Endothelial cell of umbilical vein (primary cell): Measurements from ENCODE around the gene DMXL2.

ENCODE experiments used
- CTCF ChIP-seq, 2 donors: IDR thresholded peaks; 1 replicate in 1 of 2; 2 replicates in 1 of 2; pipeline ENCODE4 v1.5.1; 2011; ENCODE audit warnings: low read length in 2 of 2, mild to moderate bottlenecking in 2 of 2, moderate library complexity in 2 of 2, control low read depth in 1 of 2, inconsistent platforms in 1 of 2, low read depth in 1 of 2; ENCODE audit not compliant: insufficient read depth in 1 of 2; ENCODE audit errors: extremely low read depth in 1 of 2
- EZH2 ChIP-seq: IDR thresholded peaks from 2 replicates; pipeline ENCODE4 v1.6.1; 2012; ENCODE audit warnings: borderline replicate concordance, low read depth, mild to moderate bottlenecking, moderate library complexity, low read length, inconsistent platforms; ENCODE audit not compliant: severe bottlenecking
- FOS ChIP-seq: IDR thresholded peaks from 2 replicates; pipeline ENCODE4 v1.6.1; 2011; ENCODE audit warnings: mild to moderate bottlenecking, low read length, moderate library complexity, borderline replicate concordance; ENCODE audit not compliant: insufficient read depth
- GATA2 ChIP-seq: IDR thresholded peaks from 2 replicates; pipeline ENCODE4 v1.7.0; 2011; ENCODE audit warnings: low read depth, mild to moderate bottlenecking, moderate library complexity, mixed read lengths, low read length; ENCODE audit not compliant: insufficient read length, insufficient read depth
- JUN ChIP-seq: IDR thresholded peaks from 2 replicates; pipeline ENCODE4 v1.6.1; 2011; ENCODE audit warnings: borderline replicate concordance, low read depth; ENCODE audit not compliant: insufficient read length, insufficient read depth
- MAX ChIP-seq: IDR thresholded peaks from 2 replicates; pipeline ENCODE4 v1.6.1; 2011; ENCODE audit not compliant: insufficient read depth, insufficient read length
- POLR2A ChIP-seq: IDR thresholded peaks from 2 replicates; pipeline ENCODE4 v1.6.1; 2012; ENCODE audit warnings: low read depth, mild to moderate bottlenecking, control low read depth, low read length
- POLR2AphosphoS5 ChIP-seq: IDR thresholded peaks from 2 replicates; pipeline ENCODE4 v1.6.1; 2012; ENCODE audit warnings: low read depth, mild to moderate bottlenecking, control low read depth, low read length, moderate library complexity; ENCODE audit not compliant: insufficient read depth

GRCh38 chr15:51634591-51635198, 12.1 kb upstream of the DMXL2 start:
- no peak for TF ChIP-seq CTCF (IDR thresholded peaks at IDR 0.05; ENCODE audit: extremely low read depth in 1 of 2, insufficient read depth in 1 of 2, low read depth in 1 of 2, low read length in 2 of 2)
- TF ChIP-seq POLR2A = no peak
- TF ChIP-seq EZH2 = no peak
- TF ChIP-seq MAX = no peak
- no peak for TF ChIP-seq POLR2AphosphoS5
- TF ChIP-seq GATA2 = no peak
- no peak for TF ChIP-seq JUN
- TF ChIP-seq FOS = no peak
